H9 (cell line): ENCODE data around the gene CKB. TPM values are rescaled to one million over a fixed set of nuclear protein-coding genes. Genes with fewer than 3 reads are reported as not detected.

Experiments
- DNase-seq: peaks from one replicate; pipeline ENCODE4 v3.0.0-alpha.2; 2017
- H2AFZ ChIP-seq: one replicate; pipeline ENCODE4 v1.6.1; 2013; ENCODE audit warnings: mild to moderate bottlenecking, low read length, control low read depth, moderate library complexity
- H2AK5ac ChIP-seq: 2 replicates; pipeline ENCODE4 v1.6.1; 2013; ENCODE audit warnings: low read length, control low read depth, mixed read lengths; ENCODE audit not compliant: insufficient read length
- H2BK120ac ChIP-seq: one replicate; pipeline ENCODE4 v1.6.1; 2013; ENCODE audit warnings: low read depth, mild to moderate bottlenecking, low read length, control low read depth, inconsistent platforms; ENCODE audit not compliant: poor library complexity, severe bottlenecking
- H2BK12ac ChIP-seq: 2 replicates; pipeline ENCODE4 v1.6.1; 2013; ENCODE audit warnings: low read length, control low read depth, mixed read lengths, low read depth; ENCODE audit not compliant: insufficient read length
- H2BK15ac ChIP-seq: 2 replicates; pipeline ENCODE4 v1.6.1; 2013; ENCODE audit warnings: low read depth, low read length, control low read depth
- H2BK20ac ChIP-seq: one replicate; pipeline ENCODE4 v1.6.1; 2013; ENCODE audit warnings: low read depth, mild to moderate bottlenecking, low read length, control low read depth, inconsistent platforms; ENCODE audit not compliant: poor library complexity, severe bottlenecking
- H2BK5ac ChIP-seq: 2 replicates; pipeline ENCODE4 v1.6.1; 2013; ENCODE audit warnings: low read length, control low read depth, mixed read lengths; ENCODE audit not compliant: insufficient read length
- H3K14ac ChIP-seq: 2 replicates; pipeline ENCODE4 v1.6.1; 2013; ENCODE audit warnings: low read length, control low read depth; ENCODE audit not compliant: insufficient read depth
- H3K18ac ChIP-seq: 2 replicates; pipeline ENCODE4 v1.6.1; 2013; ENCODE audit warnings: low read depth, mild to moderate bottlenecking, mixed read lengths, low read length, control low read depth; ENCODE audit not compliant: insufficient read length
- H3K23ac ChIP-seq: 2 replicates; pipeline ENCODE4 v1.6.1; 2013; ENCODE audit warnings: low read length, control low read depth, mixed read lengths, low read depth; ENCODE audit not compliant: insufficient read length
- H3K23me2 ChIP-seq: 2 replicates; pipeline ENCODE4 v1.6.1; 2013; ENCODE audit warnings: low read depth, mild to moderate bottlenecking, mixed read lengths, low read length, control low read depth; ENCODE audit not compliant: insufficient read length, poor library complexity, severe bottlenecking
- H3K27ac ChIP-seq: 2 replicates; pipeline ENCODE4 v1.5.1; 2013; ENCODE audit warnings: low read length, control low read depth, mixed read lengths, low read depth; ENCODE audit not compliant: insufficient read length
- H3K27me3 ChIP-seq: 2 replicates; pipeline ENCODE4 v1.6.1; 2013; ENCODE audit warnings: low read length, control low read depth, inconsistent platforms; ENCODE audit not compliant: insufficient read depth
- H3K4ac ChIP-seq: 2 replicates; pipeline ENCODE4 v1.6.1; 2013; ENCODE audit warnings: low read depth, mild to moderate bottlenecking, control low read depth, inconsistent platforms, low read length, moderate library complexity
- H3K4me1 ChIP-seq: 2 replicates; pipeline ENCODE4 v1.6.1; 2013; ENCODE audit warnings: low read length, control low read depth, inconsistent platforms; ENCODE audit not compliant: insufficient read depth
- H3K4me2 ChIP-seq: 2 replicates; pipeline ENCODE4 v1.6.1; 2013; ENCODE audit warnings: low read length, control low read depth, mixed read lengths; ENCODE audit not compliant: insufficient read length, insufficient read depth
- H3K56ac ChIP-seq: 2 replicates; pipeline ENCODE4 v1.6.1; 2013; ENCODE audit warnings: low read depth, mild to moderate bottlenecking, mixed read lengths, low read length, control low read depth; ENCODE audit not compliant: insufficient read length
- H3K79me1 ChIP-seq: 2 replicates; pipeline ENCODE4 v1.6.1; 2013; ENCODE audit warnings: low read depth, mild to moderate bottlenecking, moderate library complexity, low read length, control low read depth, inconsistent platforms; ENCODE audit not compliant: insufficient read depth, poor library complexity, severe bottlenecking
- H3K79me2 ChIP-seq: 2 replicates; pipeline ENCODE4 v1.6.1; 2013; ENCODE audit warnings: low read length, control low read depth, inconsistent platforms; ENCODE audit not compliant: insufficient read depth
- H3K9ac ChIP-seq: 2 replicates; pipeline ENCODE4 v1.6.1; 2013; ENCODE audit warnings: low read length, control low read depth, mixed read lengths; ENCODE audit not compliant: insufficient read length; ENCODE audit errors: extremely low read depth
- H3K9me3 ChIP-seq: one replicate; pipeline ENCODE4 v1.6.1; 2013; ENCODE audit warnings: low read depth, low read length, inconsistent platforms; ENCODE audit not compliant: control insufficient read depth
- H3T11ph ChIP-seq: one replicate; pipeline ENCODE4 v1.6.1; 2013; ENCODE audit warnings: mild to moderate bottlenecking, low read length, control low read depth, inconsistent platforms
- H4K20me1 ChIP-seq: one replicate; pipeline ENCODE4 v1.6.1; 2013; ENCODE audit not compliant: control insufficient read depth, insufficient read length, insufficient read depth
- H4K5ac ChIP-seq: 2 replicates; pipeline ENCODE4 v1.6.1; 2013; ENCODE audit warnings: low read depth, mild to moderate bottlenecking, mixed read lengths, low read length, control low read depth; ENCODE audit not compliant: insufficient read length
- H4K8ac ChIP-seq: replicated peaks from 2 replicates; pipeline ENCODE4 v1.6.1; 2013; ENCODE audit warnings: low read length, control low read depth, mixed read lengths, low read depth; ENCODE audit not compliant: insufficient read length
- H4K91ac ChIP-seq: 2 replicates; pipeline ENCODE4 v1.6.1; 2013; ENCODE audit warnings: low read depth, mild to moderate bottlenecking, moderate library complexity, mixed read lengths, low read length, control low read depth; ENCODE audit not compliant: insufficient read length
- H3K27ac Mint-ChIP-seq, 3 experiments: 2 replicates in 2 of 3; 3 replicates in 1 of 3; pipeline ENCODE4 v1.8.0; 2020 to 2021; ENCODE audit warnings: mixed read lengths in 3 of 3, mild to moderate bottlenecking in 1 of 3, moderate library complexity in 1 of 3
- H3K27me3 Mint-ChIP-seq: 2 replicates; pipeline ENCODE4 v1.8.0; 2021; ENCODE audit warnings: low read depth, mild to moderate bottlenecking, moderate library complexity, mixed read lengths
- H3K36me3 Mint-ChIP-seq, 3 experiments: 2 replicates in 2 of 3; 3 replicates in 1 of 3; pipeline ENCODE4 v1.8.0; 2020 to 2021; ENCODE audit warnings: low read depth in 3 of 3, mixed read lengths in 3 of 3; ENCODE audit not compliant: insufficient read depth in 1 of 3
- H3K4me1 Mint-ChIP-seq, 2 experiments: 2 replicates each; pipeline ENCODE4 v1.8.0; 2020; ENCODE audit warnings: mixed read lengths in 2 of 2
- H3K4me3 Mint-ChIP-seq, 2 experiments: 2 replicates in 1 of 2; 3 replicates in 1 of 2; pipeline ENCODE4 v1.8.0; 2020 to 2021; ENCODE audit warnings: mild to moderate bottlenecking in 2 of 2, mixed read lengths in 2 of 2, moderate library complexity in 1 of 2
- H3K9me3 Mint-ChIP-seq, 2 experiments: 2 replicates in 1 of 2; 3 replicates in 1 of 2; pipeline ENCODE4 v1.8.0; 2020; ENCODE audit warnings: mild to moderate bottlenecking in 2 of 2, mixed read lengths in 2 of 2, moderate library complexity in 1 of 2
- CTCF ChIP-seq: fragments of 200-600 bp; sonication (generic); conservative IDR thresholded peaks from 3 replicates; pipeline ENCODE4 v1.8.0; 2021; ENCODE audit warnings: antibody characterized with exemption, mild to moderate bottlenecking
- WGBS: extraction: QIAGEN DNeasy Blood & Tissue Kit; methylation state at CpG from one replicate; pipeline ENCODE4 v1.1.7; 2013; ENCODE audit warnings: missing lambda C conversion rate, low lambda C conversion rate, mixed read lengths; ENCODE audit not compliant: insufficient read length; ENCODE audit errors: extremely low coverage; 5-methylcytosine and 5-hydroxymethylcytosine counted together
- total RNA-seq: library from RNA; stranded (reverse); gene quantifications from 2 replicates; pipeline ENCODE4 v1.2.1, GENCODE V29; 2021

Gene CKB
- total RNA-seq, 1 experiment from 2014 or later: 517 TPM

GRCh38 chr14:103544388-103545218 lies 22.0 kb upstream of the CKB start:
- no peak overlapping the region for H2BK120ac ChIP-seq
- H2BK20ac ChIP-seq: no peak overlapping the region
- no peak overlapping the region; a peak in 1 of 7 replicates for H3K27ac Mint-ChIP-seq
- H3K4me1 ChIP-seq: no peaks in the 10 kb centered on the region; the same call in 1 of the 2 replicates
- H3K27me3 ChIP-seq: no peaks in the 10 kb centered on the region
- peaks cover 12 to 23% of the 10 kb centered on the region in 2 experiments for H3K4me1 Mint-ChIP-seq
- H2AK5ac ChIP-seq: no peak overlapping the region
- H3K56ac ChIP-seq: no peak overlapping the region
- no peaks in the 10 kb centered on the region for H3K79me1 ChIP-seq
- no CpG with 5 or more reads among the region's 35 CpGs for whole genome bisulfite sequencing
- no peaks in the 10 kb centered on the region for H3K36me3 Mint-ChIP-seq
- H3K14ac ChIP-seq: peak overlapping the region; percentile 66; the same call in 1 of the 2 replicates
- no peak overlapping the region for H4K8ac ChIP-seq
- H3K4me3 Mint-ChIP-seq: no peak overlapping the region
- H3K27me3 Mint-ChIP-seq: peaks cover 5% of the 10 kb centered on the region
- H3K9me3 Mint-ChIP-seq: no peaks in the 10 kb centered on the region
- no peak overlapping the region for H4K5ac ChIP-seq
- H2BK5ac ChIP-seq: no peak overlapping the region
- no peak overlapping the region for H3K4ac ChIP-seq
- no peak for DNase-seq
- H3K79me2 ChIP-seq: no peaks in the 10 kb centered on the region
- H2BK15ac ChIP-seq: 0 out of 2 replicates have a peak overlapping the region, but pooled peaks have one; percentile 15
- H3K23me2 ChIP-seq: peaks cover 4% of the 10 kb centered on the region
- H3K4me2 ChIP-seq: no peak overlapping the region
- no peak overlapping the region for H3T11ph ChIP-seq
- no peaks in the 10 kb centered on the region for H4K20me1 ChIP-seq
- no peak overlapping the region for H4K91ac ChIP-seq
- peak overlapping the region; percentile 81 for H3K18ac ChIP-seq
- TF ChIP-seq CTCF: no peak
- no peak overlapping the region for H2BK12ac ChIP-seq
- H2AFZ ChIP-seq: no peak overlapping the region
- no peak overlapping the region for H3K9ac ChIP-seq
- H3K27ac ChIP-seq: no peak overlapping the region
- H3K9me3 ChIP-seq: no peaks in the 10 kb centered on the region
- H3K23ac ChIP-seq: no peak overlapping the region
